WERI-Rb-1 (cell line): ENCODE measurements around the gene IRAK2.
"Not testable (repeated sequence)": the region's sequence is repeated elsewhere in the genome, so short reads cannot be mapped to it uniquely, and the experiment has no call there.

Source experiments
- DNase-seq: peaks from one replicate; pipeline ENCODE4 v3.0.0-alpha.2; 2020
- H3K27ac ChIP-seq: fragments of 250-450 bp; sonication (Bioruptor Pico); 2 replicates; pipeline ENCODE4 v1.5.1; 2020; ENCODE audit warnings: mild to moderate bottlenecking, moderate library complexity
- H3K27me3 ChIP-seq: fragments of 250-450 bp; sonication (Bioruptor Pico); 2 replicates; pipeline ENCODE4 v1.5.1; 2021; ENCODE audit warnings: mild to moderate bottlenecking, low read depth, moderate library complexity; ENCODE audit not compliant: insufficient read depth, severe bottlenecking
- H3K36me3 ChIP-seq: fragments of 250-450 bp; sonication (Bioruptor Pico); 2 replicates; pipeline ENCODE4 v1.5.1; 2020; ENCODE audit warnings: mild to moderate bottlenecking, moderate library complexity
- H3K4me3 ChIP-seq: 2 replicates; pipeline ENCODE4 v1.5.1; 2011; ENCODE audit warnings: low read depth, mild to moderate bottlenecking, control low read depth, low read length
- H3K9me3 ChIP-seq: fragments of 250-450 bp; sonication (Bioruptor Pico); 2 replicates; pipeline ENCODE4 v1.5.1; 2021; ENCODE audit warnings: mild to moderate bottlenecking, moderate library complexity; ENCODE audit not compliant: severe bottlenecking
- CTCF ChIP-seq: IDR thresholded peaks from 2 replicates; pipeline ENCODE4 v1.5.1; 2011; ENCODE audit warnings: low read depth, mild to moderate bottlenecking, control low read depth, inconsistent platforms, low read length

IRAK2 gene

DNA sequence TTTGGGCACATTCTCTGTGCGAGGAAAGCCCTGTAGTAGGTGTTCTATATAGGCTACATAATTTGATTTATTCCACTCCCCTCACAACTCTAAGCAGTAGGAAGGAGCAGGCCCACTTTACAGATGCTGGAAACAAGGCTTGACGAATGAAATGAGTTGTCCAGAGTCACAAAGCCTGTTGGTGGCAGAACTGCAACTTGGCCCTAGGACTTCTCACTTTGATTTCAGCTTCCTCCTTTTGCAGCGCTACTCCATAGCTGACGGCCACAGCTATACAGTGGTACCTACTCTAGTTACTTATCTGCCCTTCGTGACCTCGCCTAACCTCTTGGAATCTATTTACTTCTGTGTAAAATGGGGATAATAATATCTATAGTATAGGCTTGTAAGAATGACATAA is 2.5 kb upstream of the IRAK2 start:
- H3K36me3 ChIP-seq: no peaks in the 10 kb centered on the region
- no peaks in the 10 kb centered on the region for H3K9me3 ChIP-seq
- DNase-seq: no peak
- H3K27ac ChIP-seq: no peak overlapping the region
- no peaks in the 10 kb centered on the region for H3K27me3 ChIP-seq
- no peak overlapping the region for H3K4me3 ChIP-seq
- TF ChIP-seq CTCF: no peak

DNA sequence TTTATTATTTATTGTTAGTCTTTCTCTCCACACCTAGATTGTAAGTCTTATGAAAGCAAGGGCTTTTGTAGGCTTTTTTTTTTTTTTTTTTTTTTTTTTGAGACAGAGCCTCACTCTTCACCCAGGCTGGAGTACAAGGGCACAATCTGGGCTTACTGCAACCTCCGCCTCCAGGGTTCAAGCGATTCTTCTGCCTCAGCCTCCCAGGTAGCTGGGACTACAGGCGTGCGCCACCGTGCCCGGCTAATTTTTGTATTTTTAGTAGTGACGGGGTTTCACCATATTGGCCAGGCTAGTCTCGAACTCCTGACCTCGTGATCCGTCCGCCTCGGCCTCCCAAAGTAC is 546 bp upstream of the IRAK2 start:
- DNase-seq, H3K27ac ChIP-seq, H3K9me3 ChIP-seq, H3K27me3 ChIP-seq, H3K36me3 ChIP-seq: not testable (repeated sequence)
- peak overlapping the region; percentile 75 for H3K4me3 ChIP-seq

GRCh38 chr3:10166213-10166604 is 1.5 kb downstream of the IRAK2 start:
- TF ChIP-seq CTCF: no peak
- DNase-seq: no peak
- H3K4me3 ChIP-seq: no peak overlapping the region

DNA sequence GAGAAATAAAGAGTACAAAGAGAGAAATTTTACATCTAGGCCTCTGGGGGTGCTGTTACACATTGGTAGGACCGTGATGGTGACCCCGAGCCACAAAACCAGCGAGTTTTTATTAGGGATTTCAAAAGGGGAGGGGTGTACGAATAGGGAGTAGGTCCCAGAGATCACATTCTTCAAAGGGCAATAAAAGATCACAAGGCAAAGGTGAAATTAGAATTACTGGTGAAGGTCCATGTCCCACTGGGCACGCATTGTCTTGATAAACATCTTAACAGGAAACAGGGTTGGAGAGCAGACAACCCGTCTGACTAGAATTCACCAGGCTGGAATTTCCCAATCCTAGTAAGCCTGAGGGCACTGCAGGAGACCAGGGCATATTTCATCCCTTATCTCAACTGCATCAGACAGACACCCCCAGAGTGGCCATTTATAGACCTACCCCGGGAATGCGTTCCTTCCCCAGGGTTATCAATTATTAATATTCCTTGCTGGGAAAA is 4.3 kb downstream of the IRAK2 start:
- no peaks in the 10 kb centered on the region for H3K36me3 ChIP-seq
- H3K27ac ChIP-seq: no peak overlapping the region
- no peaks in the 10 kb centered on the region for H3K27me3 ChIP-seq
- DNase-seq: no peak
- no peak overlapping the region for H3K4me3 ChIP-seq
- no peak for TF ChIP-seq CTCF
- peaks cover 5% of the 10 kb centered on the region for H3K9me3 ChIP-seq

More at GRCh38 chr3:10166213-10166604, 1.5 kb downstream of the IRAK2 start:
- peaks cover 5% of the 10 kb centered on the region for H3K9me3 ChIP-seq
- no peak overlapping the region for H3K27ac ChIP-seq
- H3K36me3 ChIP-seq: no peaks in the 10 kb centered on the region
- H3K27me3 ChIP-seq: no peaks in the 10 kb centered on the region

DNA sequence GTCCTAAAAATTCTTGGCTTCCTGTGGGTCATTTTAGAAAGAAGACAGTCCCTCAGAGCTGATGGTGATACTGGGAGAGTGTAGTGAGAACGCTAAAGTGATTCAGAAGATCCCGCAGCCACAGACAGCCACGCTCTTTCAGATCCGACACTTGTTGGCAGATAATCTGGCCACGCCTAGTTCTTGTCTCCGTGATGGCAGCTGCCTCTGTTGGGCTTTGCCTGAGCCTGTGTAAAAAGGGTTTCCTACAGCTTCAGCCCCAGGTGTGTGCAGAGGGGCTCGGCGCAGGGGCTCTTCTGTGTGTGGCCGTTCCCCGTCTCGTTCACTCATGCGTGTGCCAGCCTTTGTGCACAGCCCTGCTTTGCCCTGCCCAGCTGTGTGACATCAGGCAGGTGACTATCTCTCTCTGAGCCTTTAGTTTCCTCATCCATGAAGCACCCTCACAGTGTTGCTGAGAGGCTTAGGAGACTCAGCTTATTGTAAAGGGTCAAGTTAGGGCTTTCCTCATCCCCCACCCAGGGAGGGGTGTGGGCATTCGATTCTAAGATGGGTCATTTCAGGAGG is 6.3 kb downstream of the IRAK2 start:
- DNase-seq: no peak
- Histone ChIP-seq H3K4me3 (no peak overlapping the region), H3K9me3 (peaks cover 5% of the 10 kb centered on the region), H3K27ac (no peak overlapping the region), H3K27me3 (no peaks in the 10 kb centered on the region), H3K36me3 (no peaks in the 10 kb centered on the region)
- no peak for TF ChIP-seq CTCF

- Histone ChIP-seq H3K4me3 (no peak overlapping the region), H3K27me3 (no peaks in the 10 kb centered on the region), H3K27ac (no peak overlapping the region), H3K9me3 (peaks cover 5% of the 10 kb centered on the region), H3K36me3 (no peaks in the 10 kb centered on the region)
- TF ChIP-seq CTCF: no peak
- DNase-seq: no peak
Observed at GRCh38 chr3:10173095-10173925, 8.6 kb downstream of the IRAK2 start.
